GM23248 (cell line): ENCODE data around the gene ATXN7L1. TPM values are rescaled to one million over a fixed set of nuclear protein-coding genes. Genes with fewer than 3 reads are reported as not detected.

Source experiments
- DNase-seq: peaks from one replicate; pipeline ENCODE4 v3.0.0-alpha.2; 2015
- H2AFZ ChIP-seq: fragments of 200-600 bp; sonication (generic); 2 replicates; pipeline ENCODE4 v1.6.1; 2016; ENCODE audit warnings: antibody characterized with exemption
- H3F3A ChIP-seq: fragments of 200-600 bp; sonication (generic); 2 replicates; pipeline ENCODE4 v1.6.1; 2016; ENCODE audit warnings: mild to moderate bottlenecking, antibody characterized with exemption, mixed run types; ENCODE audit not compliant: insufficient read depth
- H3K27ac ChIP-seq: fragments of 200-600 bp; sonication (generic); 2 replicates; pipeline ENCODE4 v1.5.1; 2016; ENCODE audit warnings: mild to moderate bottlenecking
- H3K27me3 ChIP-seq: fragments of 200-600 bp; sonication (generic); replicated peaks from 2 replicates; pipeline ENCODE4 v1.6.1; 2016; ENCODE audit warnings: mild to moderate bottlenecking; ENCODE audit not compliant: insufficient read depth
- H3K36me3 ChIP-seq: fragments of 200-600 bp; sonication (generic); 2 replicates; pipeline ENCODE4 v1.6.1; 2016; ENCODE audit warnings: low read depth, mild to moderate bottlenecking
- H3K4me1 ChIP-seq: fragments of 200-600 bp; sonication (generic); 2 replicates; pipeline ENCODE4 v1.6.1; 2016; ENCODE audit warnings: mild to moderate bottlenecking; ENCODE audit not compliant: insufficient read depth
- H3K4me2 ChIP-seq: fragments of 200-600 bp; sonication (generic); one replicate; pipeline ENCODE4 v1.6.1; 2016; ENCODE audit warnings: mild to moderate bottlenecking; ENCODE audit not compliant: unreplicated experiment
- H3K4me3 ChIP-seq: fragments of 200-600 bp; sonication (generic); 2 replicates; pipeline ENCODE4 v1.5.1; 2016; ENCODE audit warnings: mild to moderate bottlenecking
- H3K79me2 ChIP-seq: fragments of 200-600 bp; sonication (generic); 2 replicates; pipeline ENCODE4 v1.6.1; 2016; ENCODE audit warnings: mild to moderate bottlenecking; ENCODE audit not compliant: insufficient read depth
- H3K9ac ChIP-seq: fragments of 200-600 bp; sonication (generic); 2 replicates; pipeline ENCODE4 v1.6.1; 2016; ENCODE audit warnings: mild to moderate bottlenecking
- H3K9me2 ChIP-seq: fragments of 200-600 bp; sonication (generic); 2 replicates; pipeline ENCODE4 v1.6.1; 2016; ENCODE audit warnings: mixed run types, mild to moderate bottlenecking, moderate library complexity; ENCODE audit not compliant: insufficient read depth
- H3K9me3 ChIP-seq: fragments of 200-600 bp; sonication (generic); one replicate; pipeline ENCODE4 v1.6.1; 2017; ENCODE audit warnings: low read depth
- H4K20me1 ChIP-seq: fragments of 200-600 bp; sonication (generic); 2 replicates; pipeline ENCODE4 v1.6.0; 2016; ENCODE audit not compliant: insufficient read depth
- EZH2 ChIP-seq: fragments of 200-600 bp; sonication (generic); IDR thresholded peaks from 2 replicates; pipeline ENCODE4 v1.6.1; 2018; ENCODE audit warnings: antibody characterized with exemption, mild to moderate bottlenecking; ENCODE audit not compliant: insufficient read depth, poor library complexity, severe bottlenecking
- EZH2phosphoT487 ChIP-seq: fragments of 200-600 bp; sonication (generic); IDR thresholded peaks from 2 replicates; pipeline ENCODE4 v1.6.1; 2018; ENCODE audit warnings: antibody characterized with exemption, moderate library complexity, mild to moderate bottlenecking, low read depth; ENCODE audit not compliant: insufficient read depth
- WGBS, 2 experiments: methylation state at CpG; one replicate each; pipeline ENCODE4 v1.1.6; 2015 to 2017; ENCODE audit warnings: low lambda C conversion rate in 2 of 2, low coverage in 1 of 2; ENCODE audit errors: missing lambda C conversion rate in 2 of 2; 5-methylcytosine and 5-hydroxymethylcytosine counted together
- in situ Hi-C: fragments of 300-500 bp; cut with MboI; formaldehyde crosslinking; loops from 2 replicates; pipeline ENCODE4 v1.15.0; 2020
- polyA plus RNA-seq: library from polyadenylated mRNA; unstranded; fragments of >200 nt; fragmentation: Nextera tagmentation; extraction: Ambion mirVana; gene quantifications from 2 replicates; pipeline ENCODE4 v1.2.1, GENCODE V29; 2016
- total RNA-seq: library from RNA; depleted of rRNA; stranded (reverse); fragments of >200 nt; shearing (Covaris generic); gene quantifications from 2 replicates; pipeline ENCODE4 v1.2.3, GENCODE V29; 2014

Gene ATXN7L1
- total and polyA plus RNA-seq, 2 experiments from 2014 or later: 3.7 to 4.5 TPM

DNA sequence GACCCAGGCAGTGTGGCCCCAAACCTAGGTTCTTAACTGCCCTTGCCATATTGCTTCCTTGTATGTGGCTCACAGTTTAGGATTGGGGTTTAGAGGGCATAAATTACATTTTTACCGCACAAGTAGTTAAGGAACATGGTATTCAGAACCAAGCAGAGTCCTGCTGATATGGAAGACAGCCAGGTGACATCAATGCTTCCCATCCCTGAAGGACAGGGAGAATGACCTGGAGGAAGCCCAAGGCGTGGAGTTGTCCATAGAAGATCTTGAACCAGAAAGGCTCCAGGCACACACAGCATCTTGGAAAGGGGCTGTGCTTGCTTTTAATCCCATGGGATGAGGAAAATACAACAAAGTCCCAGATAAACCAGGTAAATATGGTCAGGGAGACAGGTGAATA is 48.3 kb downstream of the ATXN7L1 start:
- Histone ChIP-seq H4K20me1 (no peaks in the 10 kb centered on the region), H3K79me2 (no peaks in the 10 kb centered on the region), H3K36me3 (no peaks in the 10 kb centered on the region), H3K4me2 (no peak overlapping the region), H2AFZ (no peak overlapping the region), H3K9me3 (no peaks in the 10 kb centered on the region), H3K9me2 (no peaks in the 10 kb centered on the region), H3K9ac (no peak overlapping the region), H3K4me1 (peaks cover 42% of the 10 kb centered on the region), H3K4me3 (no peak overlapping the region), H3K27me3 (no peaks in the 10 kb centered on the region), H3F3A (peaks cover 32% of the 10 kb centered on the region), H3K27ac (no peak overlapping the region)
- whole genome bisulfite sequencing, 2 experiments: 94 to 100% methylated on average over 2 of the region's 2 CpGs
- in situ Hi-C loops: no loop called here
- no peak for DNase-seq
- TF ChIP-seq EZH2phosphoT487 (no peak), EZH2 (no peak)

DNA sequence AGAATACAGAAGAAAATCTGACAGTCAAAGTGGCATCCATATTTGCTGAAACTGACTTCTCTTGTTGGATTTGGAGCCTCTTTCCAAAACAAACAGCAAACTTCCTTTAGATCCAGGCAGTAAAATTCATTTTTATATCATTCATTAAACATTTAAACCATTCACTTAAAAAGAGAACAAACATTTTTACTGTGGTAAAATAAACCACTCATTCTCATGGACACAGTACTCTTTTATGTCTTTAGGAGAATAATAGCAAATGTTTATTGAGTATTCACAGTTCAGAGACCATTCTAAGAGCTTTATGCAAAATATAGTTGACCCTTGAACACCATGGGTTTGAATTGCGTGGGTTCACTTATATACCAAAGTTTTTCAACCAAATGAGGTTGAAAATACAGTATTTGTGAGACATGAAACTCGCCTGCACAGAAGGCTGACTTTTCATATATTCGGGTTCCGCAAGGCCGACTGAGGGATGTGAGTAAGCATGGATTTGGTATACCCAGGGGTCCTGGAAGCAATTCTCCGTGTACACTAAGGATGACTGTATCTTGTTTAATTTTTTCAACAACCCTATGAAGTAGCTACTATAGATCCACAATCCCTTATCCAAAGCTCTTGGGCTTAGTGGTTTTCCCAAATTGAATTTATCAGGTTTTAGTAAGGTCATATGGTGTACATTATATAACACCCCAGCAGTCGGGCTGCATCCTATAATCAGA is 49.1 kb downstream of the ATXN7L1 start:
- H3K27ac ChIP-seq: no peak overlapping the region
- in situ Hi-C loops: no loop called here
- H3K36me3 ChIP-seq: no peaks in the 10 kb centered on the region
- no peak overlapping the region for H2AFZ ChIP-seq
- TF ChIP-seq EZH2phosphoT487: no peak
- no peak for TF ChIP-seq EZH2
- H3K79me2 ChIP-seq: no peaks in the 10 kb centered on the region
- H3K27me3 ChIP-seq: no peaks in the 10 kb centered on the region
- no peaks in the 10 kb centered on the region for H3K9me2 ChIP-seq
- H3K4me3 ChIP-seq: no peak overlapping the region
- no peaks in the 10 kb centered on the region for H3K9me3 ChIP-seq
- no peak overlapping the region for H3K4me2 ChIP-seq
- WGBS, 2 experiments: 71 to 81% methylated on average over 7 of the region's 7 CpGs
- H3F3A ChIP-seq: peaks cover 32% of the 10 kb centered on the region
- H4K20me1 ChIP-seq: no peaks in the 10 kb centered on the region
- no peak for DNase-seq
- H3K4me1 ChIP-seq: peaks cover 42% of the 10 kb centered on the region
- H3K9ac ChIP-seq: no peak overlapping the region

DNA sequence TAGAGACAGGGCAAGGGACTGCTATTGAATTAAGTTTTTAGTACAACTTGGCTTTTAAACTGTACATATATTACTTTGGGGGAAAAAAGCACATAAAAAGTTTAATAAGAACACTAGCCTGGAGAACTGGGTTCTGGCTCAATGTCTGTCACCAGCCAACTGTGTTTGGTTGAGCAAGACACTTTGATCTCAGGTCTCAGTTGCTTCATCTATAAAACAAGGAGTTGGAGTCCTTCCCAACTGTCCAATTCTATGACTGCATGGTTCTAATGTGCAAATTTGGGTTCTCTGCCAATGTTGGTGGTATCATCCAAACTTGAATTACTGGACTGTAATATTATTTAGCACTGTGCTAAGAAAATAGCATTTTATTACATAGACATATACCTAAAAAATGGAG is 50.3 kb downstream of the ATXN7L1 start:
- Histone ChIP-seq H4K20me1 (no peaks in the 10 kb centered on the region), H3K9me2 (no peaks in the 10 kb centered on the region), H3K9ac (no peak overlapping the region), H3K4me3 (no peak overlapping the region), H3K4me2 (peak overlapping the region; percentile 0), H3K79me2 (no peaks in the 10 kb centered on the region), H3K9me3 (no peaks in the 10 kb centered on the region), H2AFZ (no peak overlapping the region), H3K36me3 (no peaks in the 10 kb centered on the region), H3F3A (peaks cover 26% of the 10 kb centered on the region), H3K27me3 (no peaks in the 10 kb centered on the region), H3K4me1 (peaks cover 33% of the 10 kb centered on the region), H3K27ac (no peak overlapping the region)
- peak; percentile 83 for DNase-seq
- in situ Hi-C loops: no loop called here
- no peak for TF ChIP-seq EZH2
- no peak for TF ChIP-seq EZH2phosphoT487

DNA sequence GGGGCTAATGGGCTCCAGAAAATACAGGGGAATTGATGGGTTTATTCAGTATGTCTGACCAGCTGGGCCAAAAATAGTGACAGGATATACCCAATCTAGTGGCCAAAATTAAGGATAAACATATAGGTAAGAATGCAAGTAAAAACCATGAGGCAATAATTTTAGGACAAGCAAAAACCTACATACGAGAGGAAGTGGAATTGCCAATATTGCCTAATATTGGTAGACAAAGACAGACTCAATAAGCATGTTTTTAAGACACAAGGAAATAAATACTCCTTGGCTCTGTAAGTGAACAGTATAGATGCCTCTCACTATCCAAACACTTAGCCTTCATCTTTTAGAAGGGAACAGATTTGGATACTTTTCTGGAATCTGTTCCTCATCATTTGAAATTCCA is 51.0 kb downstream of the ATXN7L1 start:
- H3F3A ChIP-seq: peaks cover 19% of the 10 kb centered on the region
- peak overlapping the region; percentile 0 for H3K4me2 ChIP-seq
- H3K36me3 ChIP-seq: no peaks in the 10 kb centered on the region
- H3K4me1 ChIP-seq: peaks cover 26% of the 10 kb centered on the region
- H3K4me3 ChIP-seq: no peak overlapping the region
- TF ChIP-seq EZH2phosphoT487: no peak
- TF ChIP-seq EZH2: no peak
- no peaks in the 10 kb centered on the region for H3K79me2 ChIP-seq
- no peaks in the 10 kb centered on the region for H4K20me1 ChIP-seq
- H3K9me2 ChIP-seq: no peaks in the 10 kb centered on the region
- H3K9ac ChIP-seq: no peak overlapping the region
- DNase-seq: no peak
- H3K27ac ChIP-seq: no peak overlapping the region
- no peaks in the 10 kb centered on the region for H3K9me3 ChIP-seq
- 91 to 95% methylated on average over 1 of the region's 1 CpG for WGBS, 2 experiments
- H2AFZ ChIP-seq: no peak overlapping the region
- in situ Hi-C loops: no loop called here
- H3K27me3 ChIP-seq: no peaks in the 10 kb centered on the region
